Large intestine (tissue), 3 donors: ENCODE results near the gene NCAPD2. TPM values are rescaled to one million over a fixed set of nuclear protein-coding genes. Genes with fewer than 3 reads are reported as not detected.
A peak's percentile ranks its signal among the peaks of the same experiment; 100 is the strongest.

ENCODE experiments used
- DNase-seq, 2 donors: peaks; one replicate each; pipeline versions ENCODE4 v3.0.0 to v3.0.0-alpha.2; 2013
- H3K27ac ChIP-seq: one replicate; pipeline ENCODE4 v1.5.1; 2013; ENCODE audit warnings: low read length
- H3K27me3 ChIP-seq: 2 replicates; pipeline ENCODE4 v1.6.1; 2013; ENCODE audit warnings: low read length; ENCODE audit not compliant: control insufficient read depth, insufficient read depth
- H3K36me3 ChIP-seq: 2 replicates; pipeline ENCODE4 v1.6.1; 2013; ENCODE audit warnings: low read length; ENCODE audit not compliant: control insufficient read depth, insufficient read depth
- H3K4me1 ChIP-seq: one replicate; pipeline ENCODE4 v1.6.1; 2013; ENCODE audit warnings: low read length; ENCODE audit not compliant: control insufficient read depth, insufficient read depth
- H3K4me3 ChIP-seq: one replicate; pipeline ENCODE4 v1.5.1; 2013; ENCODE audit warnings: low read length
- H3K9me3 ChIP-seq: one replicate; pipeline ENCODE4 v1.6.1; 2013; ENCODE audit warnings: mild to moderate bottlenecking, low read depth, low read length, moderate library complexity; ENCODE audit not compliant: control insufficient read depth
- whole genome bisulfite sequencing: methylation state at CpG from one replicate; pipeline ENCODE4 v1.1.5; 2013; ENCODE audit warnings: low lambda C conversion rate; ENCODE audit not compliant: insufficient coverage; 5-methylcytosine and 5-hydroxymethylcytosine counted together
- polyA plus RNA-seq: library from polyadenylated mRNA; unstranded; fragments of 120-200 nt; gene quantifications from one replicate; pipeline ENCODE4 v1.2.1, GENCODE V29; 2013

Gene NCAPD2
- polyA plus RNA-seq, 1 donor, result 38.6 TPM

DNA sequence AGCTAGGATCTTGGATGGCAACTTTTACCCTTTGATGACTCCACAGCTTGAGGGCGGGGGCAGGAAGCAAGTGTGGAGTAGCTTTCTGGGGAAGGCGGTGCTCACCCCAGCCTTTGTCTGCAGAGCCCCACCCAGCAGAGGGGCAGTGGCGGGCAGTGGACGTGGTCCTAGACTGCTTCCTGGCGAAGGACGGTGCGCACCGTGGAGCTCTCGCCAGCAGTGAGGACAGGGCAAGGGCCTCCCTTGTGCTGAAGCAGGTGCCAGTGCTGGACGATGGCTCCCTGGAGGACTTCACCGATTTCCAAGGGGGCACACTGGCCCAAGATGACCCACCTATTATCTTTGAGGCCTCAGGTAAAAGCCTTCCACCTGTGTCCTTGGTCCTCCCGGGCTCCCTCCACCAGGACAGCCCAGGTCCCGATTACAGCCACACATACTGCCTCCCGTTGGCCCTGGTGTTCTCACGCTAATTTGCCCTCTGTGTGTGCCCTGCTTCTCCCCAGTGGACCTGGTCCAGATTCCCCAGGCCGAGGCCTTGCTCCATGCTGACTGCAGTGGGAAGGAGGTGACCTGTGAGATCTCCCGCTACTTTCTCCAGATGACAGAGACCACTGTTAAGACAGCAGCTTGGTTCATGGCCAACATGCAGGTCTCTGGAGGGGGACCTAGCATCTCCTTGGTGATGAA, 40.8 kb upstream of the NCAPD2 start:
- Histone ChIP-seq H3K4me3 (peak overlapping the region; percentile 75), H3K4me1 (peaks cover 17% of the 10 kb centered on the region), H3K36me3 (peaks cover 27% of the 10 kb centered on the region), H3K9me3 (no peaks in the 10 kb centered on the region), H3K27ac (peak overlapping the region; percentile 96), H3K27me3 (no peaks in the 10 kb centered on the region)
- WGBS, result no CpG with 5 or more reads among the region's 17 CpGs
- no peak for DNase-seq

- Histone ChIP-seq H3K9me3 (no peaks in the 10 kb centered on the region), H3K36me3 (peaks cover 70% of the 10 kb centered on the region), H3K27ac (no peak overlapping the region), H3K4me3 (no peak overlapping the region), H3K27me3 (no peaks in the 10 kb centered on the region), H3K4me1 (peaks cover 10% of the 10 kb centered on the region)
- no peak for DNase-seq
- no CpG with 5 or more reads among the region's 12 CpGs for WGBS
These were observed 36.5 kb upstream of the NCAPD2 start for GRCh38 chr12:6457220-6457945.

- WGBS, result no CpG with 5 or more reads among the region's 14 CpGs
- Histone ChIP-seq H3K27me3 (no peaks in the 10 kb centered on the region), H3K4me1 (peaks cover 1% of the 10 kb centered on the region), H3K27ac (no peak overlapping the region), H3K9me3 (no peaks in the 10 kb centered on the region), H3K36me3 (peaks cover 80% of the 10 kb centered on the region), H3K4me3 (no peak overlapping the region)
- DNase-seq, result no peak
These were observed 35.5 kb upstream of the NCAPD2 start for GRCh38 chr12:6458281-6459003.

DNA sequence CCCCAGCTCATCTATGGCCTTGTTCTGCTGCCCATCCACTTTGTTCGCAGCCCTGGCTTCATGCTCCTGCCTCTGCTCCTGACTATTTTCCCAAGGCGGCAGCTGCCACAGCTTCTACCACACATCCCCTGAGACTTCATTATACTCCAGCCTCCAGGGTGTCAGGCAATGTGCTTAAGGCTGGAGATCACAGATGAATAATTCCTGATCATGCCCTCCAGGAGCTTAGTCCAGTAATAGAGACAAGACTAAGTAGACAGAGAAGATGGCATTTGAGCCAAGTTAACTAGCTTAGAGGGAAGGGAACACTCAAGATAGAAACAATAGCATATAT, 34.9 kb upstream of the NCAPD2 start:
- DNase-seq, result no peak
- Histone ChIP-seq H3K27me3 (no peaks in the 10 kb centered on the region), H3K27ac (no peak overlapping the region), H3K4me3 (no peak overlapping the region), H3K9me3 (no peaks in the 10 kb centered on the region), H3K4me1 (no peaks in the 10 kb centered on the region), H3K36me3 (peaks cover 83% of the 10 kb centered on the region)
- WGBS, result no CpG with 5 or more reads among the region's 2 CpGs

- H3K27ac ChIP-seq, result no peak overlapping the region
- H3K36me3 ChIP-seq, result peaks cover 85% of the 10 kb centered on the region
- WGBS, result no CpG with 5 or more reads among the region's 10 CpGs
- H3K9me3 ChIP-seq, result no peaks in the 10 kb centered on the region
- no peak for DNase-seq
- no peaks in the 10 kb centered on the region for H3K27me3 ChIP-seq
- H3K4me1 ChIP-seq, result no peaks in the 10 kb centered on the region
- H3K4me3 ChIP-seq, result no peak overlapping the region
These were observed 33.0 kb upstream of the NCAPD2 start for GRCh38 chr12:6460751-6461371.

GRCh38 chr12:6461401-6462233, 32.3 kb upstream of the NCAPD2 start:
- no peaks in the 10 kb centered on the region for H3K4me1 ChIP-seq
- H3K4me3 ChIP-seq, result no peak overlapping the region
- no CpG with 5 or more reads among the region's 15 CpGs for WGBS
- no peak overlapping the region for H3K27ac ChIP-seq
- peaks cover 91% of the 10 kb centered on the region for H3K36me3 ChIP-seq
- peak in 1 of 2 donors; percentile 26 for DNase-seq
- no peaks in the 10 kb centered on the region for H3K27me3 ChIP-seq
- no peaks in the 10 kb centered on the region for H3K9me3 ChIP-seq

GRCh38 chr12:6462234-6462995, 31.5 kb upstream of the NCAPD2 start:
- H3K4me1 ChIP-seq, result no peaks in the 10 kb centered on the region
- no peak for DNase-seq
- whole genome bisulfite sequencing, result 93% methylated on average over 3 of the region's 14 CpGs
- no peak overlapping the region for H3K27ac ChIP-seq
- H3K9me3 ChIP-seq, result no peaks in the 10 kb centered on the region
- H3K4me3 ChIP-seq, result no peak overlapping the region
- H3K27me3 ChIP-seq, result no peaks in the 10 kb centered on the region
- peaks cover 86% of the 10 kb centered on the region for H3K36me3 ChIP-seq

DNA sequence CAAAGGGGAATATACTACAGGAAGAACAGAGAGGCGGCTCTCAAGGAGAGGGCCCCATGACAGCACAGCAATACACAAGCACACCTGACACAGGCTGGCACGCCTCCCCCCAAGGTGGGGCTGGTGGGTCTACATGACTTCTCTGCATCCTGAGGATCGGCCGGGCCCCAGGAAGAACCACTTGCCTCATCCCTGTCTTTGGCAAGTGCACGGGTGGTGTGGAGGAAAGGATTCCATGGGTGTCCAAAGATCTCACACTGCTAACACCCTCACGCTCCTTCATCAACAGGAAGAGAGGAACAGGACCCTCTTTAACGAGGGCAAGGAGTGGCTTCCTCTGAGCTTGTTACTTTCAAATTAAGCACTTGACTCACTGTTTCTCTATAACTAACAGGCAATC, 30.7 kb upstream of the NCAPD2 start:
- Histone ChIP-seq H3K9me3 (no peaks in the 10 kb centered on the region), H3K36me3 (peaks cover 78% of the 10 kb centered on the region), H3K4me3 (no peak overlapping the region), H3K27ac (no peak overlapping the region), H3K27me3 (no peaks in the 10 kb centered on the region), H3K4me1 (no peaks in the 10 kb centered on the region)
- no CpG with 5 or more reads among the region's 7 CpGs for WGBS
- no peak for DNase-seq

GRCh38 chr12:6463858-6464257, 30.0 kb upstream of the NCAPD2 start:
- no peak overlapping the region for H3K4me3 ChIP-seq
- no peaks in the 10 kb centered on the region for H3K4me1 ChIP-seq
- H3K9me3 ChIP-seq, result no peaks in the 10 kb centered on the region
- no peak overlapping the region for H3K27ac ChIP-seq
- DNase-seq, result no peak
- 100% methylated on average over 1 of the region's 6 CpGs for WGBS
- H3K36me3 ChIP-seq, result peaks cover 71% of the 10 kb centered on the region
- H3K27me3 ChIP-seq, result no peaks in the 10 kb centered on the region
